GM19099 (cell line): ENCODE data around the gene CRIM1.

ENCODE experiments used
- POLR2A ChIP-seq: IDR thresholded peaks from 3 replicates; pipeline ENCODE4 v1.6.1; 2011; ENCODE audit warnings: low read depth; ENCODE audit not compliant: insufficient read length; ENCODE audit errors: extremely low read depth

Gene CRIM1

DNA sequence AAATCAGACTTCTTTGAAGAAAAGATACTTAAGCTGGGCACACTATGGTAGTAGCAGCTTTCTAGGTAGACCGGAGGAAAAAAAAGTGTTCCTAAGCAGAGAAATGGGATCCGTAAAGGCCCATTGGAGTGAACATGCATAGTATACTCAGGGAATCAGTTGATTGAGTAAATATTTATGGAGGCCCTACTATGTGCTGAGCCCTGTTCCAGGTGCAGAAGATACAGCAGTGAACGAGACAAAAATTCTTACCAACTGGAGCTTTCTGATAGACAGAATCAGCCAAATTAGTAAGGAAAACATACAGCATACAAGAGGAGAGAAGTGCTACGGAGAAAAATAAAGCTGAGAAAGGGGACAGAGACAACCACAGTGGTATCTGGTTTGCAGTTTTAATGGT is 28.1 kb downstream of the CRIM1 start:
- TF ChIP-seq POLR2A = no peak

DNA sequence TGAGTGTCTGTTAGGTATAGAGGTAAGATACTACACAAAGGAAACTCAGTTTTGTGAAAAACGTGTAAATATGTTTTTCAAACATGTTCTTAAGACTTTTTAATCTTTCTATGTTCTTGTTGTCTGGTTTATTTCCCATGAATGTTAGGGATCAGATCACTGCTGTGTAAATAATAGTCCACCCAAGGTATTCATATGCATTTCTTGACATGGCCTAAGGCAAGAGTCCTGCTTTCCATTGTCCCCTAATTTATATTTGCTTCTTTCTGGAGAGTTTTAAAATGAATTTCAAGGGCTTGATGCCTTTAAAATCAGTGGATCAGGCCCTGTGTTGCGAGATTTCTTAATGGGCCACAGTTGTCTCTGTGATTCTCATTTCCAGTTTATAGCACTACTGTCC is 28.9 kb downstream of the CRIM1 start:
- no peak for TF ChIP-seq POLR2A

DNA sequence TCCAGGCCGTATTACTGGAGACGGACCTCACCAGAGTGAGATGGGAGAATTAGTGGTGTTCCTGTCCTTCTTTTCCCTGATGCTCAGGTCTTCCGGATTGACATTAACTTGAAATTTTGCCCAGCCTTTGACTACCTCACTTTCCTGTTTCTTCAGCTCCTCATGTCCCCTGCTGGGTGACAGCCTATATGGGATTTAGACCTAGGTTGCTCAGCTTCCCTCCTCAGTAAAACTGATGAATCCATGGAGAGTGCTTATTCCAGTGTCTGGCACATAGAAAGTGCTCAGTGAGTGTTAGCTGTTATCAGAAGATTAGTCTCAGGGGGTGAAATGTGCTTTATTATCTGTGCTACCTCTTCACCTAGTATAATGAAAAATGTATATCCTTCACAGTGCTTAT is 30.0 kb downstream of the CRIM1 start:
- no peak for TF ChIP-seq POLR2A

GRCh38 chr2:36387258-36387916 is 31.8 kb downstream of the CRIM1 start:
- no peak for TF ChIP-seq POLR2A

DNA sequence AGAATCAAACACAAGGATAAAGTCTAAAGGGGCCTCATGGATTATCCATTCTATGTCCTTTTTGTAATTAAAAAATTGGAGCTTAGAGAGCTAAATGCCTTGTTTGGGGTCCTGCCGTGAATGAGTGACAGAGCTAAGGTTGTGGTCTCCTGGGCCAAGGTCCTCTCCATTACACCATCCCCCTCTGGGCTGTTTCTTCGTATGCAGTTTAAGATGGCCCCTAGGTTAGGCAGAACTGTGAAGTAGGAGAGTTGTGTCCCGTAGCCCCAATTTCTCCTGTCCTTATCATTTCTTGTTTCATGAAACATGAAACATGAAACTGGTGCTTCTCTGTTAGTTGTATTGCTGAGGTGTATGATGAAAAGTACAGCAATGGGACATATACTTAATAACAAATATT is 32.9 kb downstream of the CRIM1 start:
- TF ChIP-seq POLR2A = no peak

DNA sequence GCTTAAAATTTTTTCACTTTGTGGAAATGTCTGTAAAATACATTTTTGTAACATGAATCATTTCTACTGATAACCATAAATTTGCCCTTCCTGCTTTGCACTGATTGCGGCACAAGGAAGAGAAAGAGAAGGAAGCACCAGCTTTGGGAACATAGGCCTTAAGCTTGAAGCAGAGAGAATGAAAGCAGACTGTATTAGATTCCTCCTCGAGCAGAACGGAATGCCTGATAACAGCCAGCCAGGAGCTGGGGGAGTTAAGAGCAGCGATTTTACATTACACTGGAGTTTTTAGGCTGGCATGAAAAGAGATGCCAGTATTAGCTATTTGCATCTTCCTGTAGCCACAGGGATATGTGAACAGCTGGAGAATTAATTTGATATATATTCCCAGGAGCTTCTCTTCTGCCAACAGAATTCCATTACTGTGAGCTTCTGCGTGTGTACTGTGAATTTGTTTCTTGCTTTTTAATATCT is 33.5 kb downstream of the CRIM1 start:
- TF ChIP-seq POLR2A = no peak

DNA sequence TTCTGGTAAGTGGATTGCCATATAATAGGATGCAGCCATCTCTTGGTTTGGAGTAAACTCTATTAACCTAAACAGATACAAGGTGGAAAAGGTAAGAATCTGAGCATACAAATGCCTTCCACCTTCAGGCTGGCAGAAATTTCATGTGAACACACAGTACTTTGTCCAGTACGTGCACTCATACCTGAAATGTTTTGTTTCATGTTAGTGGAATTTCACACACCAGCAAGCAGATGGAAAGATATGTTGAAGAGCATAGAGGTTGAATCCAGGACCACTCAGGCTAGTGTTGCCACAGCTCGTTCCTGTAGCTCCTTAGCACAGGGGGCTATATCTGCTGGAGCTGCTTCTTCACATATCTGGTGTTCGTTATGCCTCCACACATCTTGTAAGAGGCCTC is 34.0 kb downstream of the CRIM1 start:
- no peak for TF ChIP-seq POLR2A

GRCh38 chr2:36392571-36393255 is 37.1 kb downstream of the CRIM1 start:
- TF ChIP-seq POLR2A = no peak

- TF ChIP-seq POLR2A = no peak
Measured at GRCh38 chr2:36393738-36394256, 38.2 kb downstream of the CRIM1 start.

DNA sequence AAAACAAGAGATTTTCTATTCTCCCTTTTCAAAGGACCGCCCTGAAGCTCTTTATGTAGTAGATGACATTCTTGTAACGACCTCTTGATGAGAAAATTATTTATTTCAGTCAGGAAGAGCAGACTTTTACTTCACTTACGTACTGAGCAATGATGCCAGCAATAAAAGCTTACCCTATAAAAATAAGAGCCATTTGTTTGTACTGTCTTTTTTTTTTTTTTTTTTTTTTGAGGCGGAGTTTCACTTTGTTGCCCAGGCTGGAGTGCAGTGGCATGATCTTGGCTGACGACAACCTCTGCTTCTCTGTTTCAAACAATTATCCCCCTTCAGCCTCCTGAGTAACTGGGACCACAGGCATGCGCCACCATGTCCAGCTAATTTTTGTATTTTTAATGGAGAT is 39.2 kb downstream of the CRIM1 start:
- TF ChIP-seq POLR2A = no peak

GRCh38 chr2:36395866-36396265 is 40.3 kb downstream of the CRIM1 start:
- no peak for TF ChIP-seq POLR2A

- no peak for TF ChIP-seq POLR2A
Measured at GRCh38 chr2:36396878-36397539, 41.4 kb downstream of the CRIM1 start.

DNA sequence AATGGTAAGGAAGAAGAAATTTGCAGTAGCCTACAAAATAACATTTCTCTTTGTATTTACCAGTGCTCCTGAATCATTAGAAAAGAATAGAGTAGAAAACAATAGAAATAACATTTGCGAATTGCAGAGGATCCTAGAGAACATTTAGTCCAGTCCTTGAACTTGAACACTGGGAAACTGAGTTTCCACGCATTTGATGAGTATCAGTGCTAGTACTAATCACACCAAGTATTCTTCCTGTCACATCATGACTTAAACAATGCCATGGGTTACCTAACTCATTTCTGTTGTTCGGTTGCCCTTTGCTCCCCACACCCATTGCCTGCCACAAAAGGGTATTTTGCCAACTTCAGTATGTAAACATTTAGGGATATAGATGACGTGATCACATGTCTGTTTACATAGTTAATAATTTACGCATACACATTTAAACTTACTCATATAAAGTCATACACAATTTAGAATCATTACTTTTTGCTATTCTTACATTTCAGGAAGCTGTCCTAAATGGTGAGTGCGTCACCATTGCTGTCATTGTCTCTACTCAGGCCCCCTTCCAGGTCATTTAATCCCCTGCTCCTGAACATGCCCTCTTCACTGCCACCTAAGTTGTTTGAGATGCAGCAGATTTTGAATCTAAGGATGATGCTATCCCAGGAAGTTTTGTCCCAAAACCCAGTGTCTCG is 42.3 kb downstream of the CRIM1 start:
- TF ChIP-seq POLR2A = no peak

- TF ChIP-seq POLR2A = no peak
Measured at GRCh38 chr2:36399050-36399449, 43.5 kb downstream of the CRIM1 start.

DNA sequence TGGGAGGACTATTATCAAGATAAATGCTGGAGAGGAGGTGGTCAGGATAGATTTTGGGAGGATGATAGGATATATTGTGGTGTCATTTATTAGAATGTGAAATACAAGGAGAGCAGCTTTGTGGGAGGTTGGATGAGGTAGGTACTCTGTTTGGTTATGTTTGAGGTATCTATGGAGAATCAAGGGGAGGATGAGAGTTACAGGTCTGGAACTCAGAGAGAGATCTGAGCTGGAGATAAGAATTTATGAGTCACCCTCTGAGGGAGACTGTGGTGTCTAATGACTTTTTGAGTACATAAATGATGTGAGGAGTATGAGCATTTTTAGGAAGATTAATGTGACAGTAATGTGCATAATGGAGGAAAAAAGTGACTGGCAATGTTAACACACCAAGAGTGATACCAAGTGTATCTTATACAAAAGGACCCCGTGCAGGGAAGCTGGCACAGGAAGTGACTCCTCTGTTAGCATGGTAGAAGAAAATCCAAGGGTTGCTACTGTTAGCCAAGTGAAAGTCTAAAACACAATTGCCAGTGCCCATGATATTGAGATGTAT is 48.2 kb downstream of the CRIM1 start:
- TF ChIP-seq POLR2A = no peak
